Muscle of arm (tissue), 12 donors: ENCODE results near the gene ADGRB3. TPM values are rescaled to one million over a fixed set of nuclear protein-coding genes. Genes with fewer than 3 reads are reported as not detected.

Experiments used
- DNase-seq: peaks from one replicate; pipeline ENCODE4 v3.0.0-alpha.2; 2013
- polyA plus RNA-seq, 12 donors: library from polyadenylated mRNA; unstranded; fragments of 120-200 nt; gene quantifications; one replicate each; pipeline ENCODE4 v1.2.1, GENCODE V29; 2013; ENCODE audit not compliant: insufficient read length in 12 of 12

Gene ADGRB3
- polyA plus RNA-seq, 12 donors, result 0.65 to 6.4 (median 1.3) TPM; not detected in 1

- DNase-seq, result no peak
These were observed 69.4 kb downstream of the ADGRB3 start for GRCh38 chr6:68704485-68704884.

GRCh38 chr6:68709091-68709490, 74.0 kb downstream of the ADGRB3 start:
- no peak for DNase-seq

GRCh38 chr6:68709882-68710281, 74.8 kb downstream of the ADGRB3 start:
- no peak for DNase-seq

GRCh38 chr6:68710496-68710895, 75.4 kb downstream of the ADGRB3 start:
- DNase-seq, result no peak

GRCh38 chr6:68710916-68711315, 75.8 kb downstream of the ADGRB3 start:
- no peak for DNase-seq

GRCh38 chr6:68711386-68712000, 76.4 kb downstream of the ADGRB3 start:
- DNase-seq, result no peak

GRCh38 chr6:68716620-68717019, 81.5 kb downstream of the ADGRB3 start:
- DNase-seq, result no peak

- no peak for DNase-seq
These were observed 83.4 kb downstream of the ADGRB3 start for GRCh38 chr6:68718385-68719073.

- no peak for DNase-seq
These were observed 84.7 kb downstream of the ADGRB3 start for GRCh38 chr6:68719761-68720160.

GRCh38 chr6:68722891-68723527, 87.9 kb downstream of the ADGRB3 start:
- no peak for DNase-seq

- peak; percentile 20 for DNase-seq
These were observed 89.0 kb downstream of the ADGRB3 start for GRCh38 chr6:68724060-68724459.

- DNase-seq, result no peak
These were observed 91.3 kb downstream of the ADGRB3 start for GRCh38 chr6:68726337-68726736.

- no peak for DNase-seq
These were observed 91.9 kb downstream of the ADGRB3 start for GRCh38 chr6:68726992-68727391.

GRCh38 chr6:68727699-68728098, 92.6 kb downstream of the ADGRB3 start:
- DNase-seq, result no peak

- DNase-seq, result no peak
These were observed 93.3 kb downstream of the ADGRB3 start for GRCh38 chr6:68728159-68728979.

- DNase-seq, result no peak
These were observed 94.4 kb downstream of the ADGRB3 start for GRCh38 chr6:68729377-68729903.

GRCh38 chr6:68730291-68731054, 95.4 kb downstream of the ADGRB3 start:
- DNase-seq, result no peak

GRCh38 chr6:68732423-68732822, 97.3 kb downstream of the ADGRB3 start:
- DNase-seq, result no peak

- no peak for DNase-seq
These were observed 100.8 kb downstream of the ADGRB3 start for GRCh38 chr6:68735866-68736265.

GRCh38 chr6:68737061-68737460, 102.0 kb downstream of the ADGRB3 start:
- no peak for DNase-seq

GRCh38 chr6:68738039-68738438, 103.0 kb downstream of the ADGRB3 start:
- DNase-seq, result no peak
